GM12874 (cell line): ENCODE results near the gene MCTP1.

Experiments used
- CTCF ChIP-seq: IDR thresholded peaks from 2 replicates; pipeline ENCODE4 v1.5.1; 2011; ENCODE audit warnings: low read depth, mild to moderate bottlenecking, control low read depth, low read length, moderate library complexity; ENCODE audit not compliant: insufficient read depth

MCTP1 gene

GRCh38 chr5:95072281-95072680 lies 212.6 kb downstream of the MCTP1 start:
- no peak for TF ChIP-seq CTCF

GRCh38 chr5:95070866-95071265 lies 214.0 kb downstream of the MCTP1 start:
- no peak for TF ChIP-seq CTCF

- no peak for TF ChIP-seq CTCF
Observed at GRCh38 chr5:95070453-95070852, 214.4 kb downstream of the MCTP1 start.

GRCh38 chr5:95069948-95070347 lies 214.9 kb downstream of the MCTP1 start:
- TF ChIP-seq CTCF: no peak

- TF ChIP-seq CTCF: no peak
Observed at GRCh38 chr5:95069021-95069420, 215.9 kb downstream of the MCTP1 start.

GRCh38 chr5:95068289-95068910 lies 216.5 kb downstream of the MCTP1 start:
- no peak for TF ChIP-seq CTCF

GRCh38 chr5:95066048-95066447 lies 218.8 kb downstream of the MCTP1 start:
- TF ChIP-seq CTCF: no peak
